Endothelial cell of umbilical vein (primary cell): ENCODE data around the gene ANTXRL. TPM values are rescaled to one million over a fixed set of nuclear protein-coding genes. Genes with fewer than 3 reads are reported as not detected.
"Not testable (repeated sequence)": the region's sequence is repeated elsewhere in the genome, so short reads cannot be mapped to it uniquely, and the experiment has no call there.

Source experiments
- BruUV-seq: library from RNA; stranded (reverse); fragments of 400-500 nt; replicated peaks from 2 replicates; lab custom pipeline; 2021; lab: Mats Ljungman, UMichigan
- CTCF ChIA-PET: fragments of 300-600, 350-600 bp; sonication (Branson Sonifier 250); formaldehyde crosslinking; loops from one replicate; lab custom pipeline; 2021; ENCODE audit warnings: antibody characterized with exemption, inconsistent platforms; lab: Charles Lee
- POLR2A ChIA-PET: fragments of 300-600, 350-600 bp; sonication (Branson Sonifier 250); formaldehyde crosslinking; loops from one replicate; lab custom pipeline; 2021; ENCODE audit warnings: antibody characterized with exemption, inconsistent platforms; lab: Charles Lee
- DNase-seq: peaks from one replicate; pipeline ENCODE4 v3.0.0-alpha.2; 2011; ENCODE audit warnings: low read depth, low spot score
- FAIRE-seq: peaks from 2 replicates; lab custom pipeline; 2011; peaks lifted over from hg19 to GRCh38; lab: Jason Lieb, UNC
- H2AFZ ChIP-seq: 2 replicates; pipeline ENCODE4 v1.6.0; 2012; ENCODE audit warnings: low read depth, low read length, control low read depth, inconsistent platforms
- H3K27ac ChIP-seq: 2 replicates; pipeline ENCODE4 v1.5.1; 2011; ENCODE audit warnings: low read depth, mild to moderate bottlenecking, control low read depth, low read length, moderate library complexity; ENCODE audit not compliant: insufficient read depth
- H3K27me3 ChIP-seq, 2 experiments: 2 replicates each; pipeline versions ENCODE4 v1.6.0 to v1.6.1; 2011; ENCODE audit warnings: low read length in 2 of 2, mixed read lengths in 1 of 2; ENCODE audit not compliant: control insufficient read depth in 2 of 2, insufficient read depth in 2 of 2
- H3K36me3 ChIP-seq, 2 experiments: 2 replicates in 1 of 2; 3 replicates in 1 of 2; pipeline ENCODE4 v1.5.1; 2011; ENCODE audit warnings: low read length in 2 of 2, mild to moderate bottlenecking in 1 of 2, moderate library complexity in 1 of 2; ENCODE audit not compliant: control insufficient read depth in 2 of 2, insufficient read depth in 2 of 2; ENCODE audit errors: extremely low read depth in 1 of 2
- H3K4me1 ChIP-seq: 3 replicates; pipeline ENCODE4 v1.5.1; 2011; ENCODE audit warnings: mild to moderate bottlenecking, low read length; ENCODE audit not compliant: control insufficient read depth, insufficient read depth; ENCODE audit errors: extremely low read depth
- H3K4me2 ChIP-seq: 2 replicates; pipeline ENCODE4 v1.6.1; 2011; ENCODE audit warnings: low read length, control low read depth, mixed read lengths; ENCODE audit not compliant: insufficient read depth
- H3K4me3 ChIP-seq, 3 experiments: fragments of 200-600 bp in 1 of 3; sonication (generic), shearing (Covaris generic) in 1 of 3; replicated peaks in 1 of 3; 2 replicates each; pipeline ENCODE4 v1.5.1; 2011 to 2016; ENCODE audit warnings: control low read depth in 3 of 3, low read length in 3 of 3, mild to moderate bottlenecking in 2 of 3, inconsistent platforms in 1 of 3, low read depth in 1 of 3, moderate library complexity in 1 of 3; ENCODE audit not compliant: insufficient read depth in 1 of 3
- H3K79me2 ChIP-seq: 2 replicates; pipeline ENCODE4 v1.6.0; 2012; ENCODE audit warnings: low read length, inconsistent platforms; ENCODE audit not compliant: control insufficient read depth, insufficient read depth
- H3K9ac ChIP-seq: replicated peaks from 2 replicates; pipeline ENCODE3; 2011; ENCODE audit warnings: low read length, control low read depth; ENCODE audit not compliant: insufficient read depth; ENCODE audit errors: extremely low read depth
- H3K9me1 ChIP-seq: replicated peaks from 3 replicates; pipeline ENCODE4 v1.6.0; 2011; ENCODE audit warnings: mild to moderate bottlenecking, low read length; ENCODE audit not compliant: control insufficient read depth, insufficient read depth; ENCODE audit errors: extremely low read depth
- H3K9me3 ChIP-seq: replicated peaks from 2 replicates; pipeline ENCODE4 v1.5.1; 2012; ENCODE audit warnings: low read length, inconsistent platforms; ENCODE audit not compliant: control insufficient read depth, insufficient read depth
- H4K20me1 ChIP-seq: replicated peaks from 2 replicates; pipeline ENCODE3; 2011; ENCODE audit warnings: mild to moderate bottlenecking, low read length; ENCODE audit not compliant: control insufficient read depth, insufficient read depth; ENCODE audit errors: extremely low read depth
- EZH2 ChIP-seq: IDR thresholded peaks from 2 replicates; pipeline ENCODE4 v1.6.1; 2012; ENCODE audit warnings: borderline replicate concordance, low read depth, mild to moderate bottlenecking, moderate library complexity, low read length, inconsistent platforms; ENCODE audit not compliant: severe bottlenecking
- FOS ChIP-seq: IDR thresholded peaks from 2 replicates; pipeline ENCODE4 v1.6.1; 2011; ENCODE audit warnings: mild to moderate bottlenecking, low read length, moderate library complexity, borderline replicate concordance; ENCODE audit not compliant: insufficient read depth
- GATA2 ChIP-seq: IDR thresholded peaks from 2 replicates; pipeline ENCODE4 v1.7.0; 2011; ENCODE audit warnings: low read depth, mild to moderate bottlenecking, moderate library complexity, mixed read lengths, low read length; ENCODE audit not compliant: insufficient read length, insufficient read depth
- JUN ChIP-seq: IDR thresholded peaks from 2 replicates; pipeline ENCODE4 v1.6.1; 2011; ENCODE audit warnings: borderline replicate concordance, low read depth; ENCODE audit not compliant: insufficient read length, insufficient read depth
- MYC ChIP-seq: IDR thresholded peaks from one replicate; pipeline ENCODE4 v1.6.1; 2011; ENCODE audit warnings: mild to moderate bottlenecking, low read depth, low read length
- POLR2A ChIP-seq: IDR thresholded peaks from 2 replicates; pipeline ENCODE4 v1.6.1; 2012; ENCODE audit warnings: low read depth, mild to moderate bottlenecking, control low read depth, low read length
- POLR2AphosphoS5 ChIP-seq: IDR thresholded peaks from 2 replicates; pipeline ENCODE4 v1.6.1; 2012; ENCODE audit warnings: low read depth, mild to moderate bottlenecking, control low read depth, low read length, moderate library complexity; ENCODE audit not compliant: insufficient read depth
- dilution Hi-C: fragments of 300-500 bp; cut with MboI; formaldehyde crosslinking; loops from one replicate; pipeline ENCODE4 v1.15.0; 2019; ENCODE audit warnings: low sequenced_read_pairs; ENCODE audit not compliant: extremely low pct_ligation_motif_present
- intact Hi-C: fragments of 100-400 bp; cut with micrococcal nuclease; formaldehyde crosslinking; loops from one replicate; pipeline ENCODE4 v1.10.0; 2022
- polyA plus RNA-seq, 4 experiments: library from polyadenylated mRNA; depleted of rRNA in 3 of 4; stranded (reverse) in 3 of 4; unstranded in 1 of 4; fragments of >200 nt; gene quantifications; 2 replicates each; pipeline versions ENCODE4 v1.2.1 to v1.2.3, GENCODE V29; 2011 to 2012; ENCODE audit warnings: missing spikeins in 1 of 4
- total RNA-seq: library from RNA; stranded (reverse); gene quantifications from 2 replicates; pipeline ENCODE4 v1.2.3, GENCODE V29; 2021
- TF ChIP-seq, protein P1 (sequence below): IDR thresholded peaks from 2 replicates; pipeline ENCODE4 v1.6.1; 2011; ENCODE audit not compliant: insufficient read depth, insufficient read length
- TF ChIP-seq, protein P2 (sequence below), 2 donors: IDR thresholded peaks; 1 replicate in 1 of 2; 2 replicates in 1 of 2; pipeline ENCODE4 v1.5.1; 2011; ENCODE audit warnings: low read length in 2 of 2, mild to moderate bottlenecking in 2 of 2, moderate library complexity in 2 of 2, control low read depth in 1 of 2, inconsistent platforms in 1 of 2, low read depth in 1 of 2; ENCODE audit not compliant: insufficient read depth in 1 of 2; ENCODE audit errors: extremely low read depth in 1 of 2

The ANTXRL gene
- total and polyA plus RNA-seq, 2 donors (not counting 3 experiments of a cell fraction or from before 2014, with no cell fraction given), result not detected

- H3K4me3 ChIP-seq, result no peak overlapping the region
- H2AFZ ChIP-seq, result no peak overlapping the region
- no peak overlapping the region for H3K27ac ChIP-seq
- TF ChIP-seq POLR2AphosphoS5 (no peak), POLR2A (no peak), MYC (no peak), EZH2 (no peak), FOS (no peak), GATA2 (no peak), JUN (no peak)
- TF ChIP-seq, protein P1, sequence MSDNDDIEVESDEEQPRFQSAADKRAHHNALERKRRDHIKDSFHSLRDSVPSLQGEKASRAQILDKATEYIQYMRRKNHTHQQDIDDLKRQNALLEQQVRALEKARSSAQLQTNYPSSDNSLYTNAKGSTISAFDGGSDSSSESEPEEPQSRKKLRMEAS, result no peak
- TF ChIP-seq, protein P2, sequence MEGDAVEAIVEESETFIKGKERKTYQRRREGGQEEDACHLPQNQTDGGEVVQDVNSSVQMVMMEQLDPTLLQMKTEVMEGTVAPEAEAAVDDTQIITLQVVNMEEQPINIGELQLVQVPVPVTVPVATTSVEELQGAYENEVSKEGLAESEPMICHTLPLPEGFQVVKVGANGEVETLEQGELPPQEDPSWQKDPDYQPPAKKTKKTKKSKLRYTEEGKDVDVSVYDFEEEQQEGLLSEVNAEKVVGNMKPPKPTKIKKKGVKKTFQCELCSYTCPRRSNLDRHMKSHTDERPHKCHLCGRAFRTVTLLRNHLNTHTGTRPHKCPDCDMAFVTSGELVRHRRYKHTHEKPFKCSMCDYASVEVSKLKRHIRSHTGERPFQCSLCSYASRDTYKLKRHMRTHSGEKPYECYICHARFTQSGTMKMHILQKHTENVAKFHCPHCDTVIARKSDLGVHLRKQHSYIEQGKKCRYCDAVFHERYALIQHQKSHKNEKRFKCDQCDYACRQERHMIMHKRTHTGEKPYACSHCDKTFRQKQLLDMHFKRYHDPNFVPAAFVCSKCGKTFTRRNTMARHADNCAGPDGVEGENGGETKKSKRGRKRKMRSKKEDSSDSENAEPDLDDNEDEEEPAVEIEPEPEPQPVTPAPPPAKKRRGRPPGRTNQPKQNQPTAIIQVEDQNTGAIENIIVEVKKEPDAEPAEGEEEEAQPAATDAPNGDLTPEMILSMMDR (IDR thresholded peaks at IDR 0.05; ENCODE audit: extremely low read depth in 1 of 2, insufficient read depth in 1 of 2, low read depth in 1 of 2, low read length in 2 of 2), result no peak
- no peaks in the 10 kb centered on the region for H4K20me1 ChIP-seq
- intact Hi-C loops (no loop called here), dilution Hi-C loops (no loop called here)
- H3K4me2 ChIP-seq, result no peak overlapping the region
- FAIRE-seq (no peak), DNase-seq (no peak)
- CTCF ChIA-PET, result no interaction called here
- BruUV-seq, result no TSS peak
- H3K79me2 ChIP-seq, result no peaks in the 10 kb centered on the region
- H3K4me1 ChIP-seq, result no peaks in the 10 kb centered on the region
- no peak overlapping the region for H3K9ac ChIP-seq
- POLR2A ChIA-PET, result no interaction called here
- no peaks in the 10 kb centered on the region for H3K9me1 ChIP-seq
- H3K36me3 ChIP-seq, result no peaks in the 10 kb centered on the region
- no peaks in the 10 kb centered on the region for H3K9me3 ChIP-seq
- H3K27me3 ChIP-seq, result no peaks in the 10 kb centered on the region
Measured at GRCh38 chr10:46301721-46302479, 15.1 kb downstream of the ANTXRL start.

GRCh38 chr10:46302765-46303352 is 16.1 kb downstream of the ANTXRL start:
- POLR2A ChIA-PET, H4K20me1 ChIP-seq, FAIRE-seq, H3K4me1 ChIP-seq, H3K9me3 ChIP-seq, H3K4me2 ChIP-seq, H2AFZ ChIP-seq, H3K9ac ChIP-seq, DNase-seq, H3K36me3 ChIP-seq, H3K9me1 ChIP-seq, BruUV-seq, dilution Hi-C loops, H3K27me3 ChIP-seq, CTCF ChIA-PET, H3K79me2 ChIP-seq, H3K4me3 ChIP-seq, H3K27ac ChIP-seq, intact Hi-C loops: not testable (repeated sequence)
